Measurements from ENCODE around the gene DIP2B.
"Not testable (repeated sequence)": the region's sequence is repeated elsewhere in the genome, so short reads cannot be mapped to it uniquely, and the experiment has no call there.

DIP2B gene

DNA sequence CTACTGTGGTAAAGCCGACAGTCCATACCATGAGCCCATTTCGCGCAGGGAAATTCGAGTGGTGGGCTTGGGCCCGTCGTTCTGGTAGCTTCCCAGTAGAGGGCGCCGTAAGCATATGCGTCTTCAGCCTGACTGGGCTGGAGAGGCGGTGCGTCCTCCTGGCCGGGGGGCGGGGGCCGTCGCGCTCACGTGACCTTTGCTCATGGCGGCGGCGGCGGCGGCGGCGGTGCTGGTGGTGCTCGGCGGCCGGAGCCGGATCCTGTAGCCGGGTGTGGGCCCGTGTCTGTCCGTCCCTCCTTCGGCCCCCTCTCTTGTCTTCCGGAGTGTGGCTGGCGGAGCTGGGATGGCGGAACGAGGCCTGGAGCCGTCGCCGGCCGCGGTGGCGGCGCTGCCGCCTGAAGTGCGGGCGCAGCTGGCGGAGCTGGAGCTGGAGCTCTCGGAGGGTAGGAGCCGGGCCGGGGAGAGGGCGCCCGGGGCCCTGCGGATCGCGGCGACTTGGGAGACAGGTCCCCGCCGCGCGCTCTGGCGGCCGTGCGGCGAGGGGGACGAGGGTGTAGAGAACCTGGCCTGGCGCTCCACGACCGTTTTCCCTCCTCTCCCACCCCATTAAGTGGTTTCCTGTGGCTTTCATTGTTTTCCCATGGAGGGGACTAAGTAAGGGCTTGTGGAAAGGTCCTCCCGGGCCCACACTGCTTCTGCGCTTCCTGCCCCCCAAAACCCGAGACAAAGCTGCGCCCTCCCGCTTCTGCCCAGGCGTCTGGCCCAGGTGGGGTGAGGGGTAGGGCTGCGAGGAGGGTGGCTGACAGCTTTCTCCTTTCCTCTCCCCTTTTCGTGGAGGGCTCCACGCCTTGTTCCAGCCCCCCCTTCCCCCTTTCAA, at the start of gene DIP2B:
Gene DIP2B (plus strand): TSS at position 188 of the 877 bp plus-strand sequence. CDS start 156 bp downstream, at position 344.
- DNase-seq, result peak; percentile 88

- no peak for DNase-seq
Observed at GRCh38 chr12:50458606-50459005, 46.2 kb upstream of the DIP2B start.

DNA sequence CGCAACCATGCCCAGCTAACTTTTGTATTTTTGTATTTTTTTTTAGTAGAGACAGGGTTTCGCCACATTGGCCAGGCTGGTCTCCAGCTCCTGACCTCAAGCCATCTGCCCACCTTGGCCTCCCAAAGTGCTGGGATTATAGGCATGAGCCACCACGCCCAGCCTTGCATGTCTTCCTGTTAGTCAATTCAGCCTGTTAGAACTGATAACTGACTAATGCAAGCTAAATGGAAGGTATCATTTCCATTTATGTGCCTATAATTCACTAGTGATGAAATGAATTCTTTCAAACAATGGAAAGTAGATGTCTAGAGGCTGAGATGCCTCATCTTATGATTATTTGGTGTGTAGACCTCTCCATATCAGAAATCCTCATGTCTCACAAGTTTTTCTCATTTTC, 37.3 kb upstream of the DIP2B start:
- DNase-seq, result no peak

DNA sequence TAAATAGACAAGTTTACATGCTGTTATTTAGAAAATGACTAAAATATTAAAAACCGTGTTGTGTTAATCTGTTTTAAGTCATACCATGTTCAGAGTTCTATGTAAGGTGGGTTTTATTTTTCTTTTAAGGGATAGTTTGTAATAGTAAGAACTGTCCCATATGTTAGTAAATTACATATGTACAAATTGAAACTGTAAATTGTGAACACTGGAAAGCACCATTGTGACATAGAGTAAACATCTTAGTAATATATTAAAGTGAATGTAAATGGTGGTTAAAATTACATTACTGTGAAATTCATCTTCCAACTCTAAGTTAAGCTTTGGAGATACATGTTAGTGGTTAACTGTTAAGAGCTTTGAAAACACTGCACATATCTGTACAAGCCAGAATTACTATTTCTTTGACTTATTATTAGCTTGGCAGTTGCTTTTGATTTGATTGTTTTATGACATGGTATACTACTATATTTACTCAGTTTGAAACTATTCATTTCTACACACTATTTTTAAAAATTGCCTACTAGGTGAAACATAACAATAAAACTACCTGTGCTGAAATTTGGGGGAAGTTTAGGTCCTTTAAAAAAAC, 27.4 kb upstream of the DIP2B start:
- DNase-seq, result no peak

DNA sequence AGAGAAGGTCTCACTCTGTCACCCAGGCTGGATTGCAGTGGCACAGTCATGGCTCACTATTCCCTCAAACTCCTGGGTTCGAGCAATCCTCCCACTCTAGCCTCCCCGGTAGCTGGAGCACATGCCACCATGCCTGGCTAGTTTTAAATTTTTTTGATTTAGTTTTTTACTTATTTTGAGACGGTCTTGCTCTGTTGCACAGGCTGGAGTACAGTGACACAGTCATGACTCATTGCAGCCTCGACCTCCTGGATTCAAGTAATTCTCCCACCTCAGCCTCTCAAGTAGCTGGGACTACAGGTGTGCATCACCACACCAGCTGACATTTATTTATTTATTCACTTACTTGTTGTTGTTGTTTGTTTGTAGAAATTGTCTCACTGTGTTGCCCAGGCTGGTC, 22.2 kb upstream of the DIP2B start:
- no peak for DNase-seq

- DNase-seq, result no peak
Observed at GRCh38 chr12:50483488-50483887, 21.3 kb upstream of the DIP2B start.

DNA sequence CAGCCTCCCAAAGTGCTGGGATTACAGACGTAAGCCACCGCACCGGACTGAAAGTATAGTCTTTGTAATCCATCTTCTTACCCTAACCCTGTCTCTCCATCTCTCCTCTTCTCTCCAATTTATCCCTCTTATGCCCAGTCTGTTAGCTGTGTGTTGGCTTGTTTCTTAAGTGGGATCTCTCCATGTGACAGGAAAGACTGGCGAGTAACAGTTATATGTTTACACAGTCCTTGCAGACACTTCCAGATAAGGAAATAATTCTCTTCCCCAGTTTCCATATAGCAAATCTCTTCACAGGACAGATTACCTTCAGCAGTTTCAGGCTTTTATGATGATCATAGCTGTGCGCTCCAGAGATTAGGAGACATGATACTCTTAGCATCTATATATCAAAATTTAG, 16.0 kb upstream of the DIP2B start:
- no peak for DNase-seq

DNA sequence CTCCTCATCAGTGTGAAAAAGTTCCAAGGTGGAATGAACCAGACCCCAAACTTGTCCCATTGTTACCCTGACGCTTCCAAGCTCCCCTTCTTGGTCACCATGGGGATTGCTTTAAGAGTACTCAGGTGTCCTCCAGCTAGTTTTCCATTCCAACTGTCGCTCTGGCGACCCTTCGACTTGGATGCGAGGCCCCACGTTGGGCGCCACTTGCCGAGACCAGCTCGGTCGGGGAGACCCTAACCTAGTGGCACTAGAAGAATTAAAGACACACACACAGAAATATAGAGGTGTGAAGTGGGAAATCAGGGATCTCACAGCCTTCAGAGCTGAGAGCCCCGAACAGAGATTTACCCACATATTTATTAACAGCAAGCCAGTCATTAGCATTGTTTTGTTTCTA, 6.7 kb upstream of the DIP2B start:
- DNase-seq, result not testable (repeated sequence)

DNA sequence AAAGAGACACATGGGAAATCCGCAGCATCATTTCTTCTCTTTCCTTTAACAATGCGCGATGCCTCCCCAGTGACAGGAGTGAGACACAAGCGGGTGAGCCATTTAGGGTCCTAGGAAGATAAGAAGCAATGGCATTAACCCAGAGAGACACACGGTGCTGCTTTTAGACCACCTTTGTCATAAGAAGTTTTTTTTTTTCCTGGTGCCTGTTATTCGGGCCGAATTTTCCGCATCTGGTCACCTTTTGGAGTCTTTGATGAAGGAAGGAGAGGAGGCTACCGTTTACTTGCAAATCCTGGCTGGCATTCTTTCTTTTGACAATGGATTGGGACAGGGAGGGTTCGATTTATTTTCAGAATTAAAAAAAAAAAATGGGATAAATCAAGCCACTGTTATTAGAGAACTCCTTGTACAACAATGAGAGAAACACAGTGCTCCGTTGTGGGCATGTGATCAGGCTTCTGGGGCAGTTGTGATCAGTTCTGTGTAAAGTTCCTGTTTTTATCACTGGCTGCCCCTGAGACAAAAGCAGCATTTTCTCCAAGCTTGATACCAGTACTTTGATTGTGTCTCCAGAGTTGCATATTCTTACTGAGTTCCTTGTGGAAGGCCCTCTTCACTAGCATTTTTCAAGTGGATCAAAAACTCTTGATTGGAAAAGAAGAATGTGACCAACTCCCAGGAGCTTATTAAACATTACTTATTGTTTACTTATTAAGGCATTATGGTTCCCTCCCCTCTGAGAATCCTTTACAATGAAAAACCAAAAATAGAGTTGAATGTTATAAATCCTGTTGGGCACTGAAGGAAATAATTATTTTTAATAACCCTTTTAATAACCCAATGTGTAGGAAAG, 1.1 kb downstream of the DIP2B start:
- DNase-seq, result no peak

DNA sequence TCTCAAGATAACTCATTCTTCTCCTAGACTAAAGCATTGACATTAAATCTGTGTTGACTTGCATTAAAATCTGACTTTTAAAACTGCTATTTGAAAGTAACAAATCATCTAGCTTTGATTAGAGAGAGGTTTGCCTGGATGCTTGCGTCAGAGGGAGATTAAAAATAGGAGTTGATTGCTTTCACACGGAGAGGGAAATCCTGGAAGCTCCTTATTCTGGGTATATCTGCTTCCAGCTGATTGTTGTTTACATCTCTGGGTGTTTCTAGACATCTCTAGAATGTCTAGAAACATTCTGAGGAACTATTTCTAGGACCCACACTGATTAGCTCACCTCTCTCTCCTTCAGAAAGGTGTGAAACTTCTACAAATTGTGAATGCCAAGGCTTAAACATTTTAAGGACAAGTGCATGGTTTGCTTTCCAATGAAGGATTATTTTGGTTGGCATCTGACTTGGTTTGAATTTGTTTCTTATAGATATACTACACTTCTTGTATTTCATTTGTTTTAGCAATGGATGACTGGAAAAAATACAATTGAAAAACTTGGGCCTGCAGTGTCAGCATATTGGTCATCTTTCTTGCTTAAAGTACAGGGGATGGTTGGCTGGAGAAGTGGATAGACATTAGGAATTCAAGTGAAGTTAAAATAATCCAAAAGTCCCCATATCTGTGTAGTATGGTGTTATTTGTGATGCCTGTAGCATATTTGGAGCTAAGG, 2.1 kb downstream of the DIP2B start:
- DNase-seq, result no peak

GRCh38 chr12:50507474-50507838, 2.7 kb downstream of the DIP2B start:
- DNase-seq, result no peak

DNA sequence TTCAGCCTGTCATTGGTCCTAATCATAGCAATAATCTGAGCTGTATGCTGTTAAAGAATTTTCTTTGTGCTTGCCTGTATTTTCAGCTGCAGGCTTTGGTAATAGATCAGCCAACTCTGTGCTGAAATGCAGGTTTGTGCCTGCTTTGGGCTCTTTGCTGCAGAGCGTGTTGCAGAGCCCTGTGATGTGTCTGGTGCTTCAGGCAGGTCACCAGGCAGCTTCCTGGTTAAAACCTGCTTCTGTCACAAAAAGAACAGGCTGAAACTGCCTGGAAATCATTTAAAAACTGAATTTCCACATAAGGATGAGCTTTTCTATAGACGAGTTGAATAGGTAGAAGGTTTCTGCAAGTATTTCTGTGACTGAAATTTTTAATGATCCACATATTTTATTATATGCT, 3.1 kb downstream of the DIP2B start:
- no peak for DNase-seq

- no peak for DNase-seq
Observed at GRCh38 chr12:50508414-50508813, 3.6 kb downstream of the DIP2B start.

DNA sequence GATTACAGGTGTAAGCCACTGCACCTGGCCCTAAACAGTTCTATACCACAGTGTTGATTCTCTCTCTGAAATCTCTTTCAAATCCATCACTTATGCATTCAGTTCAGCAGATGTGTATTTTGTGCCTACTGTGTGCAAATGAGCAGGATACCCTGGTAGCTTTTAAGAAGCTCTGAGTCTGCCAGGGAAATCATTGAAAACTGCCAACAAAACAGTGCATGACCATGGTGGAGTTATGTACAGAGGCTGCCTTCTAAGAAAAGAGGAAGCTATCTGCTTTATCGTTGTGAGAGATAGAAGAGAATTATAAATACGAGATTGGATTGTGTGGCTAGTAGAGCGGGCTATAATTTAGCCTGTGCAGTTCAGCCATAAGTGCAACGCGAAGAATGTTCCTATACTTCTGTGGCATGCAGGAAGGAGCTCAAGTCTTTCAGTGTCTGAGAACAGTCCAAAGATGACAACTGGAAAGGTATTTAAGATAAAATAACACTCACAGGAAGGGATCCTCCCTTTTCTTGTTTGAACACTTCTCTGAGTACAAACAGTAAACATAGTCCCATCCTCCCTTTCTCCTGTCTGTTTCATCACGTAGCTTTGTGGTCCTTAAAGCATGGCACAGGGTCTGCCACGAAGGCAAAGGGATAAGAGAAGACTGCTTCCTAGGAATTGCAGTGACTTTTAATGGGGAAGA, 4.3 kb downstream of the DIP2B start:
- no peak for DNase-seq

DNA sequence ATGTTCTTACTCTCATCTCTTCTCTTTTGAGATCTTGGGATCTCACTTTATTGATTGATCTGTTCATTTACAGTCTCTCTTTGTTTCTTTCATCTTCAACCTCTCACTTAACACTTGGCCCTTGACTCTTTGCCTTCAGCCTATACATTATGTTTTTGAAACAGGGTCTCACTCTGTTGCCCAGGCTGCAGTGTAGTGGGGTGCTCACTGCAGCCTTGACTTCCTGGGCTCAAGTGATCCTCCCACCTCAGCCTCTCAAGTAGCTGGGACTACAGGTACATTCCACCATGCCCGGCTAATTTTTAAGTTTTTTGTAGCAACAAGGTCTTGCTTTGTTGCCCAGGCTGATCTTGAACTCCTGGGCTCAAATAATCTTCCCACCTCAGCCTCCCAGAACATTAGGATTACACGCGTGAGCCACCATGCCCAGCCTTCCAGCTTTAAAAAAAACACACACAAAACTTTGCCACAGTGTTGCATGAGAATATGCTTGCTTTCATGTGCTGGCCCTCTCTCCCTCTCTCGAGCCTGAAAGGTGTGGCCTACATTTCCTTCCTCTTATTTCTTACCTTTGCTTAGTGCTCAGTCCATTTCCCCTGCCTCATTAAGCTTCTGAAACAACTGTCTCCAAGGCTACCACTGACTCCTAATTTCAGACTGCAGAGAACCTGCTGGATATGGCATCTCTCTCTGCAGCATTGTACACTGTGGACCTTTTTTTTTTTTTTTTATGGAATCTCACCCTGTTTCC, 9.9 kb downstream of the DIP2B start:
- DNase-seq, result no peak

- no peak for DNase-seq
Observed at GRCh38 chr12:50515587-50515986, 10.8 kb downstream of the DIP2B start.

DNA sequence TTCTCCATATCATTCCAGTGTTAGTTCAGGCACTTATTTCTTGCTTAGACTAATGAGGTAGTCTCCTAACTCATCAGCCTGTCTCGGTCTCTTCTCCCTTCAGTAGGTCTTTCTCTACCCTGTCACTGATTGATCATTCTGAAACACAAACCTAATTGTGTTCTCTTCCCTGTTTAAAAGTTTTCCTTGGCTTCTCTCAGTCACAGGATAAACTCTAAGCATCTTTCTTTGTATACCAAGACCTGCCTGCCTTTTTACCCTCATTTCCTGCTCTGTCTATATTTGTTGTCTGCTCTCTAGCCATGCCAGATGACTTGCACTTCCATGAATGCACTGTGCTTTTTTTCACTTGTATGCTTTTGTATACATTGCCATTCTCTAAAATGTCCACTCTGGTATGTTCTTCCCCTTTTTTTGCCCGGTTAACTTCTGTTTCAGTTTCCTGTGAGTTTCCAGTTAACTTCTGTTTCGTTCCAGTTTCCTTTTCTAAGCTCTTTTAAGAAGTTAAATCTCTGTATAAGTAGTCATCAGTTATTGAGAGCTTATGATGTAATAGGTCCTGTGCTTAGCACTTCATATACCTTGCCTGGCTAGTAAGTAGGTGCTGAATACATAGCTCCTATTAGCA, 12.8 kb downstream of the DIP2B start:
- no peak for DNase-seq

DNA sequence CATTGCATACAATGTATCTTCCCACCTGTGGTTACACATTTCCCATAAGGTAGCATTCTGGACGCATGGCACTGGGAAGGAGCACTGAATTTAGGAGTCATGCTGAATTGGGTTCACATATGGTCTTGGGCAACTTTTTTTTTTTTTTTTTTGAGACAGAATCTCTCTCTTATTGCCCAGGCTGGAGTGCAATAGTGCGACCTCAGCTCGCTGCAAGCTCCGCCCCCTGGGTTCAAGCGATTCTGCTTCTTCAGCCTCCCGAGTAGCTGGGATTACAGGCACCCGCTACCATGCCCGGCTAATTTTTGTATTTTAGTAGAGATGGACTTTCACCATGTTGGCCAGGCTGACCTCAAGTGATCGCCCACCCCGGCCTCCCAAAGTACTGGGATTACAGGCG, 13.3 kb downstream of the DIP2B start:
- no peak for DNase-seq

GRCh38 chr12:50519353-50519752, 14.6 kb downstream of the DIP2B start:
- no peak for DNase-seq

- DNase-seq, result no peak
Observed at GRCh38 chr12:50520416-50521207, 15.8 kb downstream of the DIP2B start.

Measured in NCI-H774 (cell line).